Measurements from ENCODE around the gene SIRT3.

DNA sequence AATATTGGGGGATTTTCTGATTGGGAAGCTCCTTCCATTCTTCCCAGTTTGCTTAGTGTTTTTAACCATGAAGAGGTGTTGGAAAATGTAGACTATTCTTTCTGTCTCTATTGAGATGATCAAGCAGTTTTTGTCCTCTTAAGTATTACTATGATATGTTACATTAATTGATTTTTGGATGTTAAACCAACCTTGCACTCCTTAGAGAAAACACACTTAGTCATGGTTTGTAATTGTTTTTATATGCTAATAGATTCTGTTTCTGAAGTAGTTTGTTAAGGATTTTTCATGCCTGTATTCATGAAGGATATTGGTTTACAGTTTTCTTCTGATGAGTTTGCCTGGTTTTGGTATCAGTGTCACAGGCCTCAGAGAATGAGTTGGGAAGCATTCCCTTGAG is 40.1 kb upstream of the SIRT3 start:
- TF ChIP-seq, protein P1, sequence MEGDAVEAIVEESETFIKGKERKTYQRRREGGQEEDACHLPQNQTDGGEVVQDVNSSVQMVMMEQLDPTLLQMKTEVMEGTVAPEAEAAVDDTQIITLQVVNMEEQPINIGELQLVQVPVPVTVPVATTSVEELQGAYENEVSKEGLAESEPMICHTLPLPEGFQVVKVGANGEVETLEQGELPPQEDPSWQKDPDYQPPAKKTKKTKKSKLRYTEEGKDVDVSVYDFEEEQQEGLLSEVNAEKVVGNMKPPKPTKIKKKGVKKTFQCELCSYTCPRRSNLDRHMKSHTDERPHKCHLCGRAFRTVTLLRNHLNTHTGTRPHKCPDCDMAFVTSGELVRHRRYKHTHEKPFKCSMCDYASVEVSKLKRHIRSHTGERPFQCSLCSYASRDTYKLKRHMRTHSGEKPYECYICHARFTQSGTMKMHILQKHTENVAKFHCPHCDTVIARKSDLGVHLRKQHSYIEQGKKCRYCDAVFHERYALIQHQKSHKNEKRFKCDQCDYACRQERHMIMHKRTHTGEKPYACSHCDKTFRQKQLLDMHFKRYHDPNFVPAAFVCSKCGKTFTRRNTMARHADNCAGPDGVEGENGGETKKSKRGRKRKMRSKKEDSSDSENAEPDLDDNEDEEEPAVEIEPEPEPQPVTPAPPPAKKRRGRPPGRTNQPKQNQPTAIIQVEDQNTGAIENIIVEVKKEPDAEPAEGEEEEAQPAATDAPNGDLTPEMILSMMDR (IDR thresholded peaks at IDR 0.05), result no peak
- TF ChIP-seq POLR2A (IDR thresholded peaks at IDR 0.05), result no peak
